Activated CD4-positive, alpha-beta T cell treated with anti-CD3 and anti-CD28 coated beads, Interleukin-2, amount 10 ng/mL, durations not matched to agents 24 days and 14 days (primary cell): ENCODE measurements around the gene DCX. TPM values are rescaled to one million over a fixed set of nuclear protein-coding genes. Genes with fewer than 3 reads are reported as not detected.

Source experiments
- DNase-seq: peaks from one replicate; pipeline ENCODE4 v3.0.0; 2022
- H3K27ac Mint-ChIP-seq: one replicate; pipeline ENCODE4 v1.8.0; 2022; ENCODE audit warnings: mild to moderate bottlenecking, mixed read lengths
- H3K27me3 Mint-ChIP-seq: one replicate; pipeline ENCODE4 v1.8.0; 2022; ENCODE audit warnings: mixed read lengths
- H3K36me3 Mint-ChIP-seq: one replicate; pipeline ENCODE4 v1.8.0; 2022; ENCODE audit warnings: low read depth, mild to moderate bottlenecking, mixed read lengths
- H3K4me1 Mint-ChIP-seq: one replicate; pipeline ENCODE4 v1.8.0; 2021; ENCODE audit warnings: mixed read lengths
- H3K4me3 Mint-ChIP-seq: one replicate; pipeline ENCODE4 v1.8.0; 2022; ENCODE audit warnings: mild to moderate bottlenecking, moderate library complexity, mixed read lengths
- H3K9me3 Mint-ChIP-seq: one replicate; pipeline ENCODE4 v1.8.0; 2021; ENCODE audit warnings: mixed read lengths
- intact Hi-C: fragments of 100-400 bp; cut with micrococcal nuclease; formaldehyde crosslinking; loops from one replicate; pipeline ENCODE4 v1.15.1; 2023
- total RNA-seq: library from RNA; stranded (reverse); gene quantifications from 2 replicates; pipeline ENCODE4 v1.2.3, GENCODE V29; 2022

DCX gene
- total RNA-seq, 1 donor from 2014 or later: not detected

- Mint-ChIP-seq H3K9me3 (no peaks in the 10 kb centered on the region), H3K4me1 (no peaks in the 10 kb centered on the region), H3K36me3 (no peaks in the 10 kb centered on the region), H3K27ac (no peak overlapping the region), H3K27me3 (no peaks in the 10 kb centered on the region), H3K4me3 (no peak overlapping the region)
- no peak for DNase-seq
- intact Hi-C loops: no loop called here
These were observed 17.4 kb downstream of the DCX start for GRCh38 chrX:111394569-111394968.

GRCh38 chrX:111387470-111388070 is 24.4 kb downstream of the DCX start:
- no peaks in the 10 kb centered on the region for H3K9me3 Mint-ChIP-seq
- no peak overlapping the region for H3K27ac Mint-ChIP-seq
- no peak overlapping the region for H3K4me3 Mint-ChIP-seq
- DNase-seq: no peak
- H3K36me3 Mint-ChIP-seq: no peaks in the 10 kb centered on the region
- H3K4me1 Mint-ChIP-seq: no peaks in the 10 kb centered on the region
- H3K27me3 Mint-ChIP-seq: no peaks in the 10 kb centered on the region
- intact Hi-C loops: no loop called here

DNA sequence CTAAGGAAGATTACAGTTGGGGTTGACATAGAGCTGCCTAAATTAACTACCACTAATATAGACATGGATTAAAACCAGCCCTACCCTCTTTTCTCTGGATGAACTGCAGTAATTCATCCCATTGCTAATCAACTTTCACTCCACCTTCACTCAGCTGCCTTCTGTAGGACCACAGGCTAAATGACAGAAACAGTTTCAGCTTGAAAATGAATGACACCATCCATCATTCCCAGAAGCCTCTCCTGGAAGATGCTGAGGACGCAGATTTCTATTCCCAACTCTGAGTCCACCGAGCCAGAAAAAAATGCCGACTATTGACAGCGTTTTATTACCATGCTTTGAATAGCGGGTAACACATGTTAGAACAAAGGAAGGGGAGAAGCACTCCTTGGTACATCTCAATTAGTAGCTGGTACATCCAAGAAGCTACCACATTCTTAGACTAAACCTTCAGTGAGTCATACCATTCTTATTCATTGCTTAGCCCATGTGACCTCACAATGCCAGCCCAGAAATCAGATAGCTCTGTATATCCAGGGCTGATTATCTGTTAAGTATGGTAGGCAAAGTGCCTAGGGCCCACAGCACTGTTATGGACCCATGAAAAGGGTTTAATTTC is 25.3 kb downstream of the DCX start:
- DNase-seq: no peak
- H3K4me3 Mint-ChIP-seq: no peak overlapping the region
- H3K27me3 Mint-ChIP-seq: no peaks in the 10 kb centered on the region
- no peaks in the 10 kb centered on the region for H3K9me3 Mint-ChIP-seq
- intact Hi-C loops: no loop called here
- H3K4me1 Mint-ChIP-seq: no peaks in the 10 kb centered on the region
- H3K36me3 Mint-ChIP-seq: no peaks in the 10 kb centered on the region
- H3K27ac Mint-ChIP-seq: no peak overlapping the region

GRCh38 chrX:111386077-111386476 is 25.9 kb downstream of the DCX start:
- Mint-ChIP-seq H3K4me3 (no peak overlapping the region), H3K36me3 (no peaks in the 10 kb centered on the region), H3K27ac (no peak overlapping the region), H3K9me3 (no peaks in the 10 kb centered on the region), H3K4me1 (no peaks in the 10 kb centered on the region), H3K27me3 (no peaks in the 10 kb centered on the region)
- DNase-seq: no peak
- intact Hi-C loops: no loop called here

DNA sequence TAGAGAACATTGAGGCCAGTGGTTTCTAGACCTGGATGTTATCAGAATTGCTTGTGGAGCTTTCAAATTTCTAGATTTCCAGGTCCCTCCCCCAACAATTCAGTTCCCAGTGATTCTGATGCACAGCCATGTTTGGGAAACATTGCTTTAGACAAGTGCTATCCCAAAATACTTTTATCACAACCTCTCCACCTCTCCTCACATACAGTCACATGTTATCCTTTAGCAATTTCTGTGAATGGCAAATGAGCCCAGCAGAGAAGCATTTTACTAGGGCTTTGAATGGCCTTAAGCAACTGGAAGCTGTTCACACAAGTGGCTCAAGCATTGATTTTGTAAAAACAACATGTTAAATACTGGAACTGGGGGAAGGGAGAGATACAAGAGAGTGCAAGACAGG is 29.7 kb downstream of the DCX start:
- DNase-seq: no peak
- intact Hi-C loops: no loop called here
- no peaks in the 10 kb centered on the region for H3K4me1 Mint-ChIP-seq
- no peaks in the 10 kb centered on the region for H3K9me3 Mint-ChIP-seq
- no peak overlapping the region for H3K4me3 Mint-ChIP-seq
- no peaks in the 10 kb centered on the region for H3K36me3 Mint-ChIP-seq
- no peaks in the 10 kb centered on the region for H3K27me3 Mint-ChIP-seq
- no peak overlapping the region for H3K27ac Mint-ChIP-seq

DNA sequence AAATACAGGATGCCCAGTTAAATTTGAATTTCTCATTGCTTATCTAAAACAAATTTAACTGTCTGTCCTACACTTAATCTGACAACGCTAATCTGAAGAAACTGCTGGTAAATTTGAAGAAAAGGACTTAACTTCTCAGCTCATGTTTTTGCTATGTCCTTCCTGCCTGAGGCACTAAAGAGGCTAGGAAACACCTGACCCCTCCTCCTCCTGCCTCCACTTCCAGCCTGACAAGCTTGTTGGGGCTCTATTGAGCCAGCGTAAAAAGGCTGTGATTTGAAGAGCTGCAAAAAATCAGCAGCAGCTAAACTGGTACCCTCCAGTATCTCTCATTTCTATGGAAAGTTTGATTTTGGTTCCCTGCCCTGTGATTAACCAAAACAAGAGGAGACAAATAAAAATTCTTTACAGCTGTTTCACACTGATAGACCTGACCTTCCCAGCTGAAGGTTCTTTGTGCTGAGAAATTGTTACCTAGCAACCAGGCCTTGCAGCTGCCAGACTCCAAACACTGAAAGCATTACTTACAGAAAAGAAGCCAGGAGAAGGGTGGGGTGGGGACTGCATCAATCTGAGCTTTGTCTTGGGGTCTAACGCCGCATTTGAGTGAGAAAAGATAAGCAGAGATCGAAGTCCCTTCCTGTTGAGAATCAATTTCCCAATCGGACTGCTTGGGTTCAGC is 35.0 kb downstream of the DCX start:
- Mint-ChIP-seq H3K9me3 (no peaks in the 10 kb centered on the region), H3K4me3 (no peak overlapping the region), H3K27ac (no peak overlapping the region), H3K36me3 (no peaks in the 10 kb centered on the region), H3K27me3 (no peaks in the 10 kb centered on the region), H3K4me1 (no peaks in the 10 kb centered on the region)
- intact Hi-C loops: no loop called here
- no peak for DNase-seq

- Mint-ChIP-seq H3K36me3 (no peaks in the 10 kb centered on the region), H3K9me3 (no peaks in the 10 kb centered on the region)
These were observed 35.5 kb downstream of the DCX start for GRCh38 chrX:111376486-111376885.

DNA sequence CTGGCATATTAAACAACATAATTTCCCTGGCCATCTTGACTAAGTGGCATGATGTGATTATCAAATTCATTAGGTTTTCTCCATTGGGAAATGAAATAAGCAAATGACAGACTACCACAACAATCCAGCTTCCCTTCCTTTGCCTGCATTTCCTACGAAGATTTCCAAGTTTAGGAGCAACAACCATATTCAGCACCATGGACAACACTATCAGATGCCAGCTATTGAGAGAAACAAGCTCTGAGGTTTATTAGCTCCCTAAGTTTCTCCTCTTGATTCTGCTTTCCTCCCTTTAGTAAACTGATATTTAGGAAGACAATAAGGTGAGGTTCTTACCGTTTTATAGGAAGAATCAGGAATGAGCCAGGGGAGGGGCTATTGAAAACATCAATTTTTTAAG is 36.2 kb downstream of the DCX start:
- H3K4me3 Mint-ChIP-seq: no peak overlapping the region
- no peaks in the 10 kb centered on the region for H3K4me1 Mint-ChIP-seq
- no peaks in the 10 kb centered on the region for H3K9me3 Mint-ChIP-seq
- intact Hi-C loops: no loop called here
- H3K27ac Mint-ChIP-seq: no peak overlapping the region
- H3K27me3 Mint-ChIP-seq: no peaks in the 10 kb centered on the region
- DNase-seq: no peak
- H3K36me3 Mint-ChIP-seq: no peaks in the 10 kb centered on the region

More at GRCh38 chrX:111376486-111376885, 35.5 kb downstream of the DCX start:
- intact Hi-C loops: no loop called here
- Mint-ChIP-seq H3K4me3 (no peak overlapping the region), H3K4me1 (no peaks in the 10 kb centered on the region), H3K27ac (no peak overlapping the region), H3K27me3 (no peaks in the 10 kb centered on the region)
- no peak for DNase-seq

DNA sequence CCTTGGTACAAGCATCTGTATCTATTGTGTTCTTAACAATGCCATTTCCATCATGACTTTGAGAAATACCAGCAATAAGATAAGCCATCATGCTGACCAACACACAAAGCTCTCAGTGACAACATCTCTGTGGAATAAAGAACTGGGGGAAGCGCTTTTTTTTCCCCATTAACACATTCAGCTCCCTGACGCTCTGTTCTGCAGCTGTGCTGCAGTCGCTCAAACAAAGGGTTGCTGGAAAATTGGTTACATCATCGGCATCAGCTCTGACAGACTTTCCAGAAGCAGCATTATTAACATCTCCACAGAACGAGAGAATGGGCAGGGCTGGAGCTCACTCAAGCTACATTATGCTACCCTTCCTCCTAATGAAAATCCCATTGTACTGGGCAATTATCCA is 39.9 kb downstream of the DCX start:
- Mint-ChIP-seq H3K9me3 (no peaks in the 10 kb centered on the region), H3K27ac (no peak overlapping the region), H3K4me1 (no peaks in the 10 kb centered on the region), H3K27me3 (no peaks in the 10 kb centered on the region), H3K36me3 (no peaks in the 10 kb centered on the region), H3K4me3 (no peak overlapping the region)
- no peak for DNase-seq
- intact Hi-C loops: no loop called here

- intact Hi-C loops: no loop called here
- Mint-ChIP-seq H3K9me3 (no peaks in the 10 kb centered on the region), H3K4me3 (no peak overlapping the region), H3K27ac (no peak overlapping the region), H3K4me1 (no peaks in the 10 kb centered on the region), H3K36me3 (no peaks in the 10 kb centered on the region), H3K27me3 (no peaks in the 10 kb centered on the region)
- DNase-seq: no peak
These were observed 46.1 kb downstream of the DCX start for GRCh38 chrX:111365770-111366325.

GRCh38 chrX:111363741-111364140 is 48.3 kb downstream of the DCX start:
- intact Hi-C loops: no loop called here
- DNase-seq: no peak

DNA sequence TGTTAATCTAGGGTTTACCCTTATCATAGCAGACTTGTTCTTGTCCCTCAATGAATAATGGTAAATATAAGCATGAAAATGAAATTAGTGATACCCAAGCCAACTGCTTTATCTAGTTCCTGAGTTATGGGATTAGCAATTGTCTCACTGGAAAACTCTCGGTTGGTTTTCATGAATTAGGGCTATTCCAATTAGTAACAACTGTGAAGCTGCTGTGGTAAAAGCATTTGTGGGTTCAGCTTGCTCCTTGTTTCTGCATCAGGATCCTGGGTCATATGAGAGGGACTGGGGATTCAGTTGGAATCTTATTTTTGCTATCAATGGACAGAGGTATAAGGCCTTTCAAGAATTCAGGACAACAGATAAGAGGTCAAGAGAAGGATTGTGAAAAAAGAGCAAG is 50.2 kb downstream of the DCX start:
- no peak for DNase-seq
- intact Hi-C loops: no loop called here
- no peak overlapping the region for H3K4me3 Mint-ChIP-seq
- no peaks in the 10 kb centered on the region for H3K9me3 Mint-ChIP-seq
- no peaks in the 10 kb centered on the region for H3K36me3 Mint-ChIP-seq
- H3K27ac Mint-ChIP-seq: no peak overlapping the region
- H3K27me3 Mint-ChIP-seq: no peaks in the 10 kb centered on the region
- no peaks in the 10 kb centered on the region for H3K4me1 Mint-ChIP-seq

More at GRCh38 chrX:111363741-111364140, 48.3 kb downstream of the DCX start:
- Mint-ChIP-seq H3K4me3 (no peak overlapping the region), H3K27me3 (no peaks in the 10 kb centered on the region), H3K27ac (no peak overlapping the region), H3K9me3 (no peaks in the 10 kb centered on the region), H3K36me3 (no peaks in the 10 kb centered on the region), H3K4me1 (no peaks in the 10 kb centered on the region)

DNA sequence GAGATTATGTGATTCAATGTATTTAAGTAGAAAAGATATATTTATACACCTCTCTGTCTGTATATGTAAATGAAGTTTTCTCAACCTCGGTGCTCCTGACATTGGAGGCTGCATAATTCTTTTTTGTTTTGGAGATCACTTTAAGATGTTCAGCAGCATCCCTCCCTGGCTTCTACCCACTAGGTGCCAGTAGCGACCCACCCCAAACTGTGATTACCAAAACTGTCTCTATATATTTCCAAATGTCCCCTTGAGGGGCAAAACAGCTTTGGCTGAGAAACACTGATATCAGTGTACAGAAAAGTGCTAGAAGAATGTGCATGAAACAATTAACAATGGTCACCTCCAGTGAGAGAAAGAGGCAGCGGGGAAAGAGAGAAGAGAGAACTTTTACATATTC is 51.2 kb downstream of the DCX start:
- Mint-ChIP-seq H3K27me3 (no peaks in the 10 kb centered on the region), H3K27ac (no peak overlapping the region), H3K4me1 (no peaks in the 10 kb centered on the region), H3K4me3 (no peak overlapping the region), H3K36me3 (no peaks in the 10 kb centered on the region), H3K9me3 (no peaks in the 10 kb centered on the region)
- DNase-seq: no peak
- intact Hi-C loops: no loop called here

DNA sequence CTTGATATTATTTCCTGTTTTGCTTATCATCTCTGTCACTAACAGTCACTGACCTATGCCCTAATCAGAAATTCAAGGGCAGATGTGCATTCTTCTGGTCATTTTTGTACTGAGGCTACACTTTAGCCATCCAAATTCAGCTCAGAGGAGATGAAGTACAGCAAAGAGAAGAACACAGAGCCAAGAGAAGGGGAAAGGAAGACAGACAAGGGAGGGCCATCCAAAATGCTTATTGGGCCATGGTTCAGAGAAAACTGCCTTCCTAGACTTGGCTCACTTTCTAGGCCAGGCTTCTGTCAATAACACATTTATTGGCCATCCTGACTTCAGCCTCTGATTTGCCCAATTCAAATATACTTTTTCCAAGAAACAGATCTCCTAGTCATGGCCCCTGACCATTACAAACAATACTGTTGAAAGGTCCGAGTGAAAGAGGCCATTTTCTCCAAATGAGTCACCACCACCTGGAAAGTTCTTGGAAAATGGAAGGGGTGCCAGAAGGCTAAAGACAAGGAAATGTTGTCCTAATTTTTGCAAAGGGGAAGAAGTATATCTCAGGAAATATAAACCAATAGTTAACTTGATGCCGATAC is 56.4 kb downstream of the DCX start:
- Mint-ChIP-seq H3K4me1 (no peaks in the 10 kb centered on the region), H3K27ac (no peak overlapping the region), H3K27me3 (no peaks in the 10 kb centered on the region), H3K9me3 (no peaks in the 10 kb centered on the region), H3K4me3 (no peak overlapping the region), H3K36me3 (no peaks in the 10 kb centered on the region)
- DNase-seq: no peak
- intact Hi-C loops: no loop called here
